Activated T-helper 1 cell treated with anti-CD3 and anti-CD28 coated beads, Interleukin-12 subunit alpha, Interleukin-12 subunit beta, Interleukin-2, Interleukin-4 antibody, amounts not matched to agents 30 ng/mL and 10 ng/mL and 1 ng/mL, durations not matched to agents 14 hours and 24 hours and 36 hours (primary cell): ENCODE data around the gene EGFLAM. TPM values are rescaled to one million over a fixed set of nuclear protein-coding genes. Genes with fewer than 3 reads are reported as not detected.

ENCODE experiments used
- DNase-seq: peaks from one replicate; pipeline ENCODE4 v3.0.0; 2021; ENCODE audit warnings: low spot score
- H3K27ac Mint-ChIP-seq: one replicate; pipeline ENCODE4 v1.8.0; 2021; ENCODE audit warnings: mild to moderate bottlenecking, mixed read lengths
- H3K27me3 Mint-ChIP-seq: one replicate; pipeline ENCODE4 v1.8.0; 2022; ENCODE audit warnings: mild to moderate bottlenecking, moderate library complexity, mixed read lengths; ENCODE audit not compliant: insufficient read depth
- H3K36me3 Mint-ChIP-seq: one replicate; pipeline ENCODE4 v1.8.0; 2021; ENCODE audit warnings: low read depth, mixed read lengths
- H3K4me1 Mint-ChIP-seq: one replicate; pipeline ENCODE4 v1.8.0; 2021; ENCODE audit warnings: low read depth, mixed read lengths
- H3K4me3 Mint-ChIP-seq: one replicate; pipeline ENCODE4 v1.8.0; 2021; ENCODE audit warnings: mild to moderate bottlenecking, moderate library complexity, mixed read lengths
- H3K9me3 Mint-ChIP-seq: one replicate; pipeline ENCODE4 v1.8.0; 2021; ENCODE audit warnings: mixed read lengths
- intact Hi-C: fragments of 100-400 bp; cut with micrococcal nuclease; formaldehyde crosslinking; loops from one replicate; pipeline ENCODE4 v1.15.1; 2024
- total RNA-seq: library from RNA; stranded (reverse); gene quantifications from 2 replicates; pipeline ENCODE4 v1.2.3, GENCODE V29; 2022

Gene EGFLAM
- total RNA-seq, 1 donor from 2014 or later, result not detected

GRCh38 chr5:38473008-38473407 lies 214.6 kb downstream of the EGFLAM start:
- Mint-ChIP-seq H3K27me3 (peaks cover 31% of the 10 kb centered on the region), H3K4me3 (no peak overlapping the region), H3K27ac (no peak overlapping the region), H3K36me3 (no peaks in the 10 kb centered on the region), H3K4me1 (no peaks in the 10 kb centered on the region), H3K9me3 (no peaks in the 10 kb centered on the region)
- DNase-seq, result no peak
- intact Hi-C loops, result no loop called here

- Mint-ChIP-seq H3K27me3 (peaks cover 34% of the 10 kb centered on the region), H3K4me1 (no peaks in the 10 kb centered on the region), H3K36me3 (no peaks in the 10 kb centered on the region), H3K9me3 (no peaks in the 10 kb centered on the region), H3K27ac (no peak overlapping the region), H3K4me3 (no peak overlapping the region)
- intact Hi-C loops, result no loop called here
- no peak for DNase-seq
Observed at GRCh38 chr5:38478166-38478565, 219.8 kb downstream of the EGFLAM start.

- H3K4me3 Mint-ChIP-seq, result no peak overlapping the region
- H3K27ac Mint-ChIP-seq, result no peak overlapping the region
- no peak for DNase-seq
- no peaks in the 10 kb centered on the region for H3K36me3 Mint-ChIP-seq
- H3K9me3 Mint-ChIP-seq, result no peaks in the 10 kb centered on the region
- intact Hi-C loops, result no loop called here
- peaks cover 34% of the 10 kb centered on the region for H3K27me3 Mint-ChIP-seq
- H3K4me1 Mint-ChIP-seq, result no peaks in the 10 kb centered on the region
Observed at GRCh38 chr5:38478878-38479277, 220.5 kb downstream of the EGFLAM start.

GRCh38 chr5:38479315-38479904 lies 221.1 kb downstream of the EGFLAM start:
- no peak for DNase-seq
- intact Hi-C loops, result no loop called here

GRCh38 chr5:38483805-38484398 lies 225.5 kb downstream of the EGFLAM start:
- intact Hi-C loops, result no loop called here
- H3K4me3 Mint-ChIP-seq, result no peak overlapping the region
- H3K36me3 Mint-ChIP-seq, result no peaks in the 10 kb centered on the region
- H3K27ac Mint-ChIP-seq, result no peak overlapping the region
- no peaks in the 10 kb centered on the region for H3K4me1 Mint-ChIP-seq
- no peaks in the 10 kb centered on the region for H3K9me3 Mint-ChIP-seq
- no peak for DNase-seq
- H3K27me3 Mint-ChIP-seq, result peaks cover 18% of the 10 kb centered on the region

More at GRCh38 chr5:38479315-38479904, 221.1 kb downstream of the EGFLAM start:
- Mint-ChIP-seq H3K36me3 (no peaks in the 10 kb centered on the region), H3K27ac (no peak overlapping the region), H3K4me1 (no peaks in the 10 kb centered on the region), H3K27me3 (peaks cover 31% of the 10 kb centered on the region), H3K4me3 (no peak overlapping the region), H3K9me3 (no peaks in the 10 kb centered on the region)

GRCh38 chr5:38494175-38494574 lies 235.8 kb downstream of the EGFLAM start:
- intact Hi-C loops, result no loop called here
- Mint-ChIP-seq H3K27ac (no peak overlapping the region), H3K27me3 (peaks cover 3% of the 10 kb centered on the region), H3K4me3 (no peak overlapping the region), H3K36me3 (no peaks in the 10 kb centered on the region), H3K9me3 (no peaks in the 10 kb centered on the region), H3K4me1 (no peaks in the 10 kb centered on the region)
- DNase-seq, result no peak

- no peaks in the 10 kb centered on the region for H3K9me3 Mint-ChIP-seq
- DNase-seq, result no peak
- H3K4me1 Mint-ChIP-seq, result no peaks in the 10 kb centered on the region
Observed at GRCh38 chr5:38494763-38495162, 236.4 kb downstream of the EGFLAM start.

GRCh38 chr5:38497946-38498345 lies 239.6 kb downstream of the EGFLAM start:
- H3K36me3 Mint-ChIP-seq, result no peaks in the 10 kb centered on the region
- no peaks in the 10 kb centered on the region for H3K27me3 Mint-ChIP-seq
- H3K27ac Mint-ChIP-seq, result no peak overlapping the region
- no peak for DNase-seq
- no peaks in the 10 kb centered on the region for H3K9me3 Mint-ChIP-seq
- H3K4me3 Mint-ChIP-seq, result no peak overlapping the region
- H3K4me1 Mint-ChIP-seq, result no peaks in the 10 kb centered on the region
- intact Hi-C loops, result no loop called here

More at GRCh38 chr5:38494763-38495162, 236.4 kb downstream of the EGFLAM start:
- peaks cover 3% of the 10 kb centered on the region for H3K27me3 Mint-ChIP-seq
- no peaks in the 10 kb centered on the region for H3K36me3 Mint-ChIP-seq
- H3K27ac Mint-ChIP-seq, result no peak overlapping the region
- intact Hi-C loops, result no loop called here
- H3K4me3 Mint-ChIP-seq, result no peak overlapping the region

GRCh38 chr5:38500573-38501260 lies 242.4 kb downstream of the EGFLAM start:
- Mint-ChIP-seq H3K36me3 (no peaks in the 10 kb centered on the region), H3K27me3 (no peaks in the 10 kb centered on the region), H3K4me1 (no peaks in the 10 kb centered on the region), H3K4me3 (no peak overlapping the region), H3K9me3 (no peaks in the 10 kb centered on the region), H3K27ac (no peak overlapping the region)
- intact Hi-C loops, result no loop called here
- no peak for DNase-seq

GRCh38 chr5:38506302-38506701 lies 247.9 kb downstream of the EGFLAM start:
- H3K4me3 Mint-ChIP-seq, result no peak overlapping the region
- peaks cover 19% of the 10 kb centered on the region for H3K27me3 Mint-ChIP-seq
- intact Hi-C loops, result no loop called here
- no peaks in the 10 kb centered on the region for H3K4me1 Mint-ChIP-seq
- DNase-seq, result no peak
- H3K27ac Mint-ChIP-seq, result no peak overlapping the region
- H3K9me3 Mint-ChIP-seq, result no peaks in the 10 kb centered on the region
- no peaks in the 10 kb centered on the region for H3K36me3 Mint-ChIP-seq

GRCh38 chr5:38509185-38509584 lies 250.8 kb downstream of the EGFLAM start:
- no peaks in the 10 kb centered on the region for H3K9me3 Mint-ChIP-seq
- no peaks in the 10 kb centered on the region for H3K36me3 Mint-ChIP-seq
- intact Hi-C loops, result no loop called here
- no peaks in the 10 kb centered on the region for H3K4me1 Mint-ChIP-seq
- H3K27ac Mint-ChIP-seq, result no peak overlapping the region
- no peak for DNase-seq
- no peak overlapping the region for H3K4me3 Mint-ChIP-seq
- H3K27me3 Mint-ChIP-seq, result peaks cover 19% of the 10 kb centered on the region
